Activated CD4-positive, alpha-beta T cell treated with anti-CD3 and anti-CD28 coated beads, Interleukin-2, amount 10 ng/mL, durations not matched to agents 24 days and 14 days (primary cell): ENCODE measurements around the gene HTRA1. TPM values are rescaled to one million over a fixed set of nuclear protein-coding genes. Genes with fewer than 3 reads are reported as not detected.

Experiments used
- DNase-seq: peaks from one replicate; pipeline ENCODE4 v3.0.0; 2022
- H3K27ac Mint-ChIP-seq: one replicate; pipeline ENCODE4 v1.8.0; 2022; ENCODE audit warnings: mild to moderate bottlenecking, mixed read lengths
- H3K27me3 Mint-ChIP-seq: one replicate; pipeline ENCODE4 v1.8.0; 2022; ENCODE audit warnings: mixed read lengths
- H3K36me3 Mint-ChIP-seq: one replicate; pipeline ENCODE4 v1.8.0; 2022; ENCODE audit warnings: low read depth, mild to moderate bottlenecking, mixed read lengths
- H3K4me1 Mint-ChIP-seq: one replicate; pipeline ENCODE4 v1.8.0; 2021; ENCODE audit warnings: mixed read lengths
- H3K4me3 Mint-ChIP-seq: one replicate; pipeline ENCODE4 v1.8.0; 2022; ENCODE audit warnings: mild to moderate bottlenecking, moderate library complexity, mixed read lengths
- H3K9me3 Mint-ChIP-seq: one replicate; pipeline ENCODE4 v1.8.0; 2021; ENCODE audit warnings: mixed read lengths
- intact Hi-C: fragments of 100-400 bp; cut with micrococcal nuclease; formaldehyde crosslinking; loops from one replicate; pipeline ENCODE4 v1.15.1; 2023
- total RNA-seq: library from RNA; stranded (reverse); gene quantifications from 2 replicates; pipeline ENCODE4 v1.2.3, GENCODE V29; 2022

HTRA1 gene
- total RNA-seq, 1 donor from 2014 or later, result not detected

DNA sequence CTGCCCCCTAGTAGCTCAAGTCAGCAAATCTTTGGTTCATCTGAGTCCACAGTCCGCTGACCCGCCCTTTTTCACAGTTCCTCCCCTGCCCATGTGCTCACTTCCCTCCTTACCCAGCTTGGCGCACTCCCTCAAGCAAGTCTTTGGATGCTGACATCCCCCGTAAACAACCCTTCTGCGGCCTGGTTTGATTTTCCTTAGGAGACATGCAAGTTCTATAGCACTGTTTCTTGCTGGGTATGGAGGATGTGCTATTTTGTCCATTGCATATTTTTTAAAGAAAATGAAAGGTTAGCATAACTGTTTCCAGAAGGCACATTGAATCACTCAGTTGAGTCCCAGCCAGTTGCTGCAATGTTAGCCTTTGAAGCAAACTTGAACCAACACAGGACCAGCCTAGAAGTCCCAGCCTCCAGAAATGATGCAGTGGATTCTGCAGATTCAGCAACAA, 38.2 kb downstream of the HTRA1 start:
- Mint-ChIP-seq H3K27me3 (peaks cover 13% of the 10 kb centered on the region), H3K4me3 (no peak overlapping the region), H3K36me3 (no peaks in the 10 kb centered on the region), H3K4me1 (peaks cover 2% of the 10 kb centered on the region), H3K27ac (no peak overlapping the region), H3K9me3 (no peaks in the 10 kb centered on the region)
- intact Hi-C loops, result no loop called here
- no peak for DNase-seq

DNA sequence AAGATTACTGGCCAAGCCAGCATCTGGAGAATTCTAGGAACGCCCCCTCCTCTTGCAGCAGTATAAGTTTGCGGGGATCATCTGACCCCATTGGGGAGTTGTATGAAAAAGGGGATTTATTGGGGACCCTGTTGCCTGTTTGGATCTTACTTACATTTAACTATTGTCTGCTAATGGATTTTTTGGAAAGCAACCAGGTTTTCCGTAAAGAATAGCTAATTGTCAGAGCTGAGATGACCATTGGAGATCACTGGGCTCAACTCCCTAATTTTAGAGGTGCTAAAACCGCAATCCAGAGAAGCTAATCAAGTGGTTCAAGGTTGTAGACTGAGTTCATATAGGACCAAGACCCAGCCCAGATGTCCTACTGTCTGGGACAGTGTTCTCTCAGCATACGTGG, 38.8 kb downstream of the HTRA1 start:
- H3K9me3 Mint-ChIP-seq, result no peaks in the 10 kb centered on the region
- intact Hi-C loops, result no loop called here
- H3K27ac Mint-ChIP-seq, result no peak overlapping the region
- DNase-seq, result no peak
- H3K27me3 Mint-ChIP-seq, result peaks cover 12% of the 10 kb centered on the region
- H3K4me1 Mint-ChIP-seq, result peaks cover 2% of the 10 kb centered on the region
- H3K36me3 Mint-ChIP-seq, result no peaks in the 10 kb centered on the region
- no peak overlapping the region for H3K4me3 Mint-ChIP-seq

- no peak overlapping the region for H3K27ac Mint-ChIP-seq
- no peaks in the 10 kb centered on the region for H3K36me3 Mint-ChIP-seq
- no peaks in the 10 kb centered on the region for H3K9me3 Mint-ChIP-seq
- DNase-seq, result no peak
- H3K4me1 Mint-ChIP-seq, result peaks cover 2% of the 10 kb centered on the region
- H3K27me3 Mint-ChIP-seq, result peaks cover 12% of the 10 kb centered on the region
- H3K4me3 Mint-ChIP-seq, result no peak overlapping the region
- intact Hi-C loops, result no loop called here
These were observed 39.4 kb downstream of the HTRA1 start for GRCh38 chr10:122500726-122501125.

DNA sequence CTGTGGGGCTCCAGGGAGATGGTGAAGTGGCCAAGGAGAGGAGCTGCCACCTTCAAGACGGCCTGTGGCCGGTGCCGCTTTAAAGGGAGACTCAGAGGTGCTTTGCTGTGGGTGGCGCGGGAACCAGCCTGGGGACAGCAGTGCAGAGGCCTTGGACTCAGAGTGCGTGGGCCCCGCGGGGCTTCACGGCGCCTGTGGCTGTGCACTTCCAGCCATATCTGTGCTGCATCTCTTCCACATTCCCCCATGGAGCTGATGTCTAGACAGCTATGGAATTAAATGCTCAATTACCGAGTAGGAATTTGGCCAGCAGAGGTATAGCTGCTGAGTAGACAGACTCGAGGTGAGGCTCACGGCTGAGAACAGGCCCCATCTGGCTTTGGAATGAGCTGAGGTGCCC, 41.7 kb downstream of the HTRA1 start:
- Mint-ChIP-seq H3K36me3 (no peaks in the 10 kb centered on the region), H3K27ac (no peak overlapping the region), H3K9me3 (no peaks in the 10 kb centered on the region), H3K27me3 (peaks cover 6% of the 10 kb centered on the region), H3K4me1 (no peaks in the 10 kb centered on the region), H3K4me3 (no peak overlapping the region)
- intact Hi-C loops, result no loop called here
- no peak for DNase-seq

DNA sequence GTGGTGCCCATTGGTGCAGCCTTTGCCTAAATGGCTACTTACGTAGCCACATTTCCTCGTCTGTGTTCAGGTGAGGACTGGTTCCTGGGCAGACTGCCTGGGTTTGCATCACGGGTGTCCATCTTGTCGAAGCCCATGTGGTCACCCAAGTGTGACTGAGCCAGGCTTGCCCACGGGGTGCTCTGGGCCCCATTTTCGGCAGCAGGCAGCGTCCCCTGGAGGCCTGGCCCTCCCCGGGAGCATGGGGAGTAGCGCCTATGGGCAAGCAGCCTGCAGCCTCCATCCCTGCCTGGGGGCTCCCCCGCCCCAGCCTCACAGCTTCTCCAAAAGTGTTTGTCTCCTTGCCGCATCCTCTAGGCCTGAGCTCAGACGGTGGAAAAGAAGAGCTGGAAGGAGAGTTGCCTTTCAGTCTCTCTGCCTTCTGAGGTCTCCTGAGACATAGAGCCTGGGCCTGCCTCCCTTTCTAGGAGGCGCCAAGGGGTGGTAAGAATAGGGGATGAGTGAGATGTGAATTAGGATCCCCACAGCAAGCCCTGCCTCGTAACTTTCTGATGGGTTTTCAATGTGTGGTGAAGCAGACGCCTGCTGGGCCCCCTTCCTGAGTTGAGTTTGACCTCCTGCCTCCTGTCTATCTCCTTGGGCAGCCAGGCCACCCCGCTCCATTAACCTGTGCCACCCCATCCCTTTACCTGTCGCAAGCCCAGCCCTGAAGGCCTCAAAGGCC, 42.7 kb downstream of the HTRA1 start:
- Mint-ChIP-seq H3K27ac (no peak overlapping the region), H3K9me3 (no peaks in the 10 kb centered on the region), H3K4me3 (no peak overlapping the region), H3K4me1 (no peaks in the 10 kb centered on the region), H3K27me3 (peaks cover 2% of the 10 kb centered on the region), H3K36me3 (no peaks in the 10 kb centered on the region)
- DNase-seq, result no peak
- intact Hi-C loops, result no loop called here

DNA sequence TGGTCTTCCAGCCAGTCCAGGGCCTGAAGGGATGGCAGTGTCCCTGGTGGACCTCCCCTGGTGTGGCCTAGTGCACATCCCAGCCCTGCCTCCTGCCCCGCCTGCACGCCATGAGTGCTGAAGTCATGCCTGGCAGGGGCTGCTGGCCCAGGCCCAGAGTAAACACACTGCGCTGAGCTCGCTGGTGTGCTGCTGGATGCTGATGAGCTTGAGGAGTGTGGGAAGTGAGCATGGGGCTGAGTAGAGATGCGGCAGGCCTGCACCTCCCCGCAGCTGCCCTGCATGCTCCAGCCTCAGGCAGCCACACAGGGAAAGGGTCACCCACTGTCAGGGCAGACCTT, 43.2 kb downstream of the HTRA1 start:
- intact Hi-C loops, result no loop called here
- no peak overlapping the region for H3K27ac Mint-ChIP-seq
- no peaks in the 10 kb centered on the region for H3K9me3 Mint-ChIP-seq
- H3K36me3 Mint-ChIP-seq, result no peaks in the 10 kb centered on the region
- DNase-seq, result no peak
- H3K4me3 Mint-ChIP-seq, result no peak overlapping the region
- no peaks in the 10 kb centered on the region for H3K4me1 Mint-ChIP-seq
- peaks cover 2% of the 10 kb centered on the region for H3K27me3 Mint-ChIP-seq

DNA sequence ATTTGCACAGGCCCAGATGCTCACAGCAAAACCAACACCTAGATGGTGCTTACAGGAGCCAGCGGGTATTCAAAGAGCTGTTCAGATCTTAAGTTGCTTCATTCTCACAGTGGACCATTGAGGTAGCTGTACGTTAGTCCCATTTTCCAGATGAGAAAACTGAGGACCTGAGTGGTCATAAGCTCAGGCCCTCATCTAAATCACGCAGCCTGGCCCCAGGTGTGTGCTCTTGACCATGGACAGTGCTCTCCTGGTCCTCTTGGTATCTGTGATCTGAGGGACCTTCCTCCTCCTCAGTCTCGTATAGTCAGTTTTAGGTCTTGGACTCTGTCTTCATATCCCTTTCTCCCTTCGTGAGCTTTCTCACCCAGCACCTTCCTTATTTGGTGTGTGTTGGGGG, 43.7 kb downstream of the HTRA1 start:
- intact Hi-C loops, result no loop called here
- no peak overlapping the region for H3K4me3 Mint-ChIP-seq
- no peak for DNase-seq
- no peaks in the 10 kb centered on the region for H3K4me1 Mint-ChIP-seq
- H3K9me3 Mint-ChIP-seq, result no peaks in the 10 kb centered on the region
- H3K36me3 Mint-ChIP-seq, result no peaks in the 10 kb centered on the region
- H3K27ac Mint-ChIP-seq, result no peak overlapping the region
- H3K27me3 Mint-ChIP-seq, result peaks cover 2% of the 10 kb centered on the region

GRCh38 chr10:122505885-122506645, 44.7 kb downstream of the HTRA1 start:
- Mint-ChIP-seq H3K27me3 (peaks cover 2% of the 10 kb centered on the region), H3K4me3 (no peak overlapping the region), H3K9me3 (no peaks in the 10 kb centered on the region), H3K27ac (no peak overlapping the region), H3K36me3 (no peaks in the 10 kb centered on the region), H3K4me1 (no peaks in the 10 kb centered on the region)
- no peak for DNase-seq
- intact Hi-C loops, result no loop called here

GRCh38 chr10:122507616-122508015, 46.3 kb downstream of the HTRA1 start:
- Mint-ChIP-seq H3K4me3 (no peak overlapping the region), H3K9me3 (no peaks in the 10 kb centered on the region), H3K36me3 (no peaks in the 10 kb centered on the region), H3K27ac (no peak overlapping the region), H3K27me3 (peaks cover 2% of the 10 kb centered on the region), H3K4me1 (no peaks in the 10 kb centered on the region)
- intact Hi-C loops, result no loop called here
- DNase-seq, result no peak

GRCh38 chr10:122508021-122508420, 46.7 kb downstream of the HTRA1 start:
- no peak for DNase-seq
- Mint-ChIP-seq H3K27ac (no peak overlapping the region), H3K4me1 (peaks cover 3% of the 10 kb centered on the region), H3K36me3 (no peaks in the 10 kb centered on the region), H3K4me3 (no peak overlapping the region), H3K27me3 (peaks cover 2% of the 10 kb centered on the region), H3K9me3 (no peaks in the 10 kb centered on the region)
- intact Hi-C loops, result no loop called here

GRCh38 chr10:122509323-122509722, 48.0 kb downstream of the HTRA1 start:
- Mint-ChIP-seq H3K4me1 (peaks cover 5% of the 10 kb centered on the region), H3K4me3 (no peak overlapping the region), H3K27ac (no peak overlapping the region), H3K36me3 (no peaks in the 10 kb centered on the region), H3K9me3 (no peaks in the 10 kb centered on the region), H3K27me3 (peaks cover 2% of the 10 kb centered on the region)
- DNase-seq, result no peak
- intact Hi-C loops, result no loop called here

GRCh38 chr10:122510326-122510725, 49.0 kb downstream of the HTRA1 start:
- DNase-seq, result no peak
- Mint-ChIP-seq H3K27ac (no peak overlapping the region), H3K36me3 (no peaks in the 10 kb centered on the region), H3K4me3 (no peak overlapping the region), H3K27me3 (peaks cover 2% of the 10 kb centered on the region), H3K9me3 (no peaks in the 10 kb centered on the region), H3K4me1 (peaks cover 8% of the 10 kb centered on the region)
- intact Hi-C loops, result loop anchor here (5.0 kb wide), 1 partner anchor 57 kb away; no protein-coding TSS in a partner anchor

DNA sequence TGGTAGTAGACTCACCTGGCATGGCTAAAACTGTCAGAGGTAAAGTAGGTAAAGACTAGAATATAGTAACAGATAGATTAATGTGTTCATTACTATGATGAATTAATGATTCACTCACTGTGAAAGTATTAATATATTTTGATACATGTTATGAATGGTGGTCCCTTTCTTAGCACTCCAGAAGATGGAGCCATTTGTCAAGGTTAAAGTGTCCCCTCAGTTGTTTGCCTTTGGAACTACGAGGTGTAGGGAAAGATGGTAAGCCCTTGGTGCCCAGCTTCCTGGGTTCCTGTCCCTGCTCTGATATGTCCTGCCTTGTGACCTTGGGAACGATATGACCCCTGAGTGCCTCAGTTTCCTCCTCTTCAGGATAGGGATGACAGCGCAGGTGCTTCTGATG, 49.4 kb downstream of the HTRA1 start:
- intact Hi-C loops, result loop anchor here (5.0 kb wide), 1 partner anchor 57 kb away; no protein-coding TSS in a partner anchor
- no peak overlapping the region for H3K27ac Mint-ChIP-seq
- no peak overlapping the region for H3K4me3 Mint-ChIP-seq
- H3K4me1 Mint-ChIP-seq, result peaks cover 12% of the 10 kb centered on the region
- peaks cover 2% of the 10 kb centered on the region for H3K27me3 Mint-ChIP-seq
- no peaks in the 10 kb centered on the region for H3K36me3 Mint-ChIP-seq
- no peak for DNase-seq
- H3K9me3 Mint-ChIP-seq, result no peaks in the 10 kb centered on the region

DNA sequence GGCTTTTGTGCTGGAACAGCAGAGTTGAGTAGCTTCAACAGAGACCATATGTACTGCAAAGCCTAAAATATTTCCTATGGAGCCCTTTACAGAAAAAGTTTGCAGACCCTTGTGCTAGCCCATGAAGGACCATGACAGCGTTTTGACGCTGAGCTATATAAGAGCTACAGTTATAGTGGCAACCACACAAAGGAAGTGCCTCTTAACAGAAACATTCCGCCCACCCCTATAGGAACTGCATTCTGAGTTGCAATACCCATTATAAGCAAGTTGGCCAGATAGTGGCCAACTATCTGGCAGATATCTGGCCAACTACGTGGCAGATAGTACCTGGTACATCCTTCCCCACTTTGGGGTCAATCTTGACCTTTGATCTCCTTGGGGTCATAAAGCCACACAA, 51.7 kb downstream of the HTRA1 start:
- H3K27ac Mint-ChIP-seq, result no peak overlapping the region
- H3K27me3 Mint-ChIP-seq, result peaks cover 5% of the 10 kb centered on the region
- H3K4me3 Mint-ChIP-seq, result no peak overlapping the region
- intact Hi-C loops, result loop anchor here (5.0 kb wide), 1 partner anchor 54 kb away; no protein-coding TSS in a partner anchor
- no peak for DNase-seq
- H3K36me3 Mint-ChIP-seq, result no peaks in the 10 kb centered on the region
- no peaks in the 10 kb centered on the region for H3K9me3 Mint-ChIP-seq
- peaks cover 23% of the 10 kb centered on the region for H3K4me1 Mint-ChIP-seq
